GM12864 (cell line): ENCODE data around the gene SFXN2.
"Not testable (repeated sequence)": the region's sequence is repeated elsewhere in the genome, so short reads cannot be mapped to it uniquely, and the experiment has no call there.

Source experiments
- DNase-seq: peaks from one replicate; pipeline ENCODE4 v3.0.0-alpha.2; 2011; ENCODE audit warnings: low read depth
- H3K4me3 ChIP-seq: 2 replicates; pipeline ENCODE4 v1.5.1; 2011; ENCODE audit warnings: mild to moderate bottlenecking, low read depth, low read length, control low read depth
- CTCF ChIP-seq: IDR thresholded peaks from 2 replicates; pipeline ENCODE4 v1.5.1; 2011; ENCODE audit warnings: low read depth, mild to moderate bottlenecking, moderate library complexity, low read length, control low read depth, inconsistent platforms; ENCODE audit errors: missing control alignments

Gene SFXN2

DNA sequence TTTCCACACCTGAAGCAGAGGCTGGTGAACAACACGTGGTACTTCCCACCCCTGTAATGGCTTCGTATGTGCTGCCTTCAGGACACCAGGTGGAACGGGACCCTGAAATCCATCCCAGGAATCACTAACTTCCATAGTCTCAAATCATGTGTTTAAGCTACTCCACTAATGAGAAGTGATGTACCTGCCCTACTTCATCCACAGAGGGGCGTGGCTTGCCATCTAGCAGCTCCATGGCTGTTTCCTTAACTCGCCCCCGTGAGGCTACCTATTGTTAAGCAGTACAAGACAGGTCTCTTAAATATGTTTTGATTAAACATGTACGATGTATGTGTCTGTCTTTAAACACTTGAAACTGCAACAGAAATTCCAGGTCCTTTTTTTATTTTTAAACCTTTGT, 32.0 kb upstream of the SFXN2 start:
- no peak for TF ChIP-seq CTCF
- H3K4me3 ChIP-seq, result no peak overlapping the region
- no peak for DNase-seq

- no peak for TF ChIP-seq CTCF
- no peak for DNase-seq
- H3K4me3 ChIP-seq, result no peak overlapping the region
These were observed 31.5 kb upstream of the SFXN2 start for GRCh38 chr10:102682981-102683380.

DNA sequence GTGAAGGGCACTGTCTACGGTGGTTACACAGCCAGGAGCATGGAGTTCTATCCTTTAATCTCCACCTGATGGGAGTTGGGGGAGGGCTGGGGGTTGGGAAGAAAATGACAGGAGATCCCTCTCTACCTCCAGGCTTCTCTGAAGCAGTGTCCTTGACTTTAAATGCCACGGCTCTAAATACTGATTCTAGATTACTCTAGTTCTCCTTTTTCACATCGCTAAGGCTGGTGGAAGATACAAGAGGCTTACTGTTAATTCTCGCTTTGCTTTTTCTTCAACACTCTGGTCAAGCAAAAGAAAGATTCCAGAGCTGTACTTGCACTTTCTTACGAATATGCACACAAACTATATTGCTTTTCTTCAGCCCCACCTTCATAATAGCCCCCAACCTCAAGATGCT, 30.7 kb upstream of the SFXN2 start:
- no peak for DNase-seq
- H3K4me3 ChIP-seq, result no peak overlapping the region
- no peak for TF ChIP-seq CTCF

GRCh38 chr10:102691285-102692066, 23.0 kb upstream of the SFXN2 start:
- H3K4me3 ChIP-seq, result no peak overlapping the region
- DNase-seq, result no peak
- no peak for TF ChIP-seq CTCF

GRCh38 chr10:102695401-102695800, 19.0 kb upstream of the SFXN2 start:
- H3K4me3 ChIP-seq, DNase-seq: not testable (repeated sequence)

DNA sequence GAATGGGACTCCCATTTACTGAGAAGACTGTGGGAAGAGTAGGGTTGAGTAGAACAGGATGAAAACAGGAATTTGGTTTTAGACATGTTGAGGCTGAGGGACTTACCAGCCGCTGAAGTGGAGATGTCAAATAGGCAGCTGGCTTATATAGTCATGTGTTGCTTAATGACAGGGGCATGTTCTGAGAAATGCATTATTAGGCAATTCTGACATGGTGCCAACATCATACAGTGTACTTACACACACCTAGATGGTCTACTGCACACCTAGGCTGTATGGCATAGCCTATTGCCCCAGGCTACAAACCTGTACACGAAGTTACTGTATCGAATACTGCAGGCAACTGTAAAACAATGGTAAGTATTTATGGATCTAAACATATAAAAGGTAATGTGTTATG, 17.7 kb upstream of the SFXN2 start:
- no peak for DNase-seq
- no peak for TF ChIP-seq CTCF
- H3K4me3 ChIP-seq, result no peak overlapping the region

- no peak overlapping the region for H3K4me3 ChIP-seq
- DNase-seq, result no peak
- TF ChIP-seq CTCF, result no peak
These were observed 15.5 kb upstream of the SFXN2 start for GRCh38 chr10:102698894-102699293.
